HG02970 (cell line): ENCODE results near the gene CYB5B.
A peak's percentile ranks its signal among the peaks of the same experiment; 100 is the strongest.
"Not testable (repeated sequence)": the region's sequence is repeated elsewhere in the genome, so short reads cannot be mapped to it uniquely, and the experiment has no call there.

Experiments used
- ATAC-seq: cut with Tn5 transposase; IDR thresholded peaks from one replicate; pipeline ENCODE4 v1.9.1; 2021; ENCODE audit warnings: mild to moderate bottlenecking, moderate library complexity, moderate number of reproducible peaks; ENCODE audit not compliant: unreplicated experiment, low FRiP score

Gene CYB5B

GRCh38 chr16:69441030-69441429 is 16.6 kb downstream of the CYB5B start:
- not testable (repeated sequence) for ATAC-seq

GRCh38 chr16:69443927-69444631 is 19.7 kb downstream of the CYB5B start:
- ATAC-seq: no peak

- ATAC-seq: no peak
Observed at GRCh38 chr16:69444873-69445517, 20.6 kb downstream of the CYB5B start.

GRCh38 chr16:69448470-69449193 is 24.2 kb downstream of the CYB5B start:
- no peak for ATAC-seq

- ATAC-seq: no peak
Observed at GRCh38 chr16:69451166-69451565, 26.7 kb downstream of the CYB5B start.

GRCh38 chr16:69453936-69454335 is 29.5 kb downstream of the CYB5B start:
- no peak for ATAC-seq

- no peak for ATAC-seq
Observed at GRCh38 chr16:69463876-69464275, 39.5 kb downstream of the CYB5B start.

- no peak for ATAC-seq
Observed at GRCh38 chr16:69465083-69465721, 40.8 kb downstream of the CYB5B start.

GRCh38 chr16:69465881-69466280 is 41.5 kb downstream of the CYB5B start:
- no peak for ATAC-seq

- ATAC-seq: no peak
Observed at GRCh38 chr16:69466547-69466946, 42.1 kb downstream of the CYB5B start.

- no peak for ATAC-seq
Observed at GRCh38 chr16:69467080-69467479, 42.7 kb downstream of the CYB5B start.

GRCh38 chr16:69467531-69468204 is 43.2 kb downstream of the CYB5B start:
- ATAC-seq: no peak

- peak; percentile 57 for ATAC-seq
Observed at GRCh38 chr16:69469807-69470561, 45.6 kb downstream of the CYB5B start.

GRCh38 chr16:69471121-69471520 is 46.7 kb downstream of the CYB5B start:
- no peak for ATAC-seq

GRCh38 chr16:69474408-69474807 is 50.0 kb downstream of the CYB5B start:
- ATAC-seq: no peak

GRCh38 chr16:69476920-69477443 is 52.6 kb downstream of the CYB5B start:
- no peak for ATAC-seq

GRCh38 chr16:69477546-69477945 is 53.1 kb downstream of the CYB5B start:
- no peak for ATAC-seq

- ATAC-seq: no peak
Observed at GRCh38 chr16:69478685-69479084, 54.3 kb downstream of the CYB5B start.

- no peak for ATAC-seq
Observed at GRCh38 chr16:69479775-69480174, 55.4 kb downstream of the CYB5B start.
